Subcutaneous adipose tissue (tissue), 4 donors: ENCODE measurements around the gene MET. TPM values are rescaled to one million over a fixed set of nuclear protein-coding genes. Genes with fewer than 3 reads are reported as not detected.

Source experiments
- CTCF ChIP-seq: fragments of 450-650 bp; IDR thresholded peaks from one replicate; pipeline ENCODE4 v1.5.1; 2016; ENCODE audit warnings: low read depth, mild to moderate bottlenecking, control low read depth, antibody characterized with exemption, moderate library complexity
- total RNA-seq, 4 donors: library from RNA; depleted of rRNA; stranded (reverse); fragments of >200 nt; gene quantifications; one replicate each; pipeline ENCODE4 v1.1.0, GENCODE V29; 2016

Gene MET
- total RNA-seq, 4 donors from 2014 or later: 15.6 to 49.5 (median 40.7) TPM

GRCh38 chr7:116802144-116802745 lies 130.2 kb downstream of the MET start:
- TF ChIP-seq CTCF: no peak

DNA sequence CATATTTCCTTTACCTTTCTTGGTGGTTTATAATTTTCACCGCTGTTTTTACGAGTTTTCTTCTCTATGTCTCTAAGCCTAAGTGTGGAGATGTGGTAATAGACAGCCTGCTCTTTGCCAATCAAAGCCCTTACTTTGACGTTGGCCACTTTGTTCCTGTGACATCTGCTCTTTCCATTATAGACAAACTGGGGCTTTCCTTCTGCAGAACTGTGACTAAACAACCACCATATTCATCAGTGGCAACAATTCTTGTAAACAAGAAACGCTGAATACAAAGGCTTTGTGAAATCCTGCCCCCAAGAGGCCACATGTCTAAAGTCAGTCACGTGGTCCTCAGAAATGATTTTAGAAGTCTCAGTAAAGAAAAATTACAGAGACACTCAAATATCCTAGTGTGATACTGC lies 130.8 kb downstream of the MET start:
- TF ChIP-seq CTCF: no peak

DNA sequence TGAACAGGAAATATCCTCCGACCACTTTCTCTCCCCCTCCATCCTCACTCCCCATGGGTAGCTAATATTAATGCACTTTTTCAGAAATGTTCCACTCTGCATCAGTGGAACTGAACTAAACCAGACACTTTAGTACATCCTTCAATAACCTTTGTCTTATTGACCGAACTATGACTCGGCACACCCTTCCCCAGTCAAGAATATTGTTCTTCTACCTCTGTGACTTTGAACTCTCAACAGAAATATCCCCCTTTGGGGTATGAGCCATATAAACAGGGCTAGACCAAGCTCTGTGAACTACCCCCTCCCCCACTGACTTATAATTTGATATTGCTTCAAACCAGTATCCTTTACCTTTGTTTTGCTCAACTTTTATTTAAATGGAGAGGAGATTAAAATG lies 132.5 kb downstream of the MET start:
- no peak for TF ChIP-seq CTCF

- TF ChIP-seq CTCF: no peak
Measured at GRCh38 chr7:116805100-116805544, 133.1 kb downstream of the MET start.

GRCh38 chr7:116806046-116806944 lies 134.3 kb downstream of the MET start:
- TF ChIP-seq CTCF: no peak

DNA sequence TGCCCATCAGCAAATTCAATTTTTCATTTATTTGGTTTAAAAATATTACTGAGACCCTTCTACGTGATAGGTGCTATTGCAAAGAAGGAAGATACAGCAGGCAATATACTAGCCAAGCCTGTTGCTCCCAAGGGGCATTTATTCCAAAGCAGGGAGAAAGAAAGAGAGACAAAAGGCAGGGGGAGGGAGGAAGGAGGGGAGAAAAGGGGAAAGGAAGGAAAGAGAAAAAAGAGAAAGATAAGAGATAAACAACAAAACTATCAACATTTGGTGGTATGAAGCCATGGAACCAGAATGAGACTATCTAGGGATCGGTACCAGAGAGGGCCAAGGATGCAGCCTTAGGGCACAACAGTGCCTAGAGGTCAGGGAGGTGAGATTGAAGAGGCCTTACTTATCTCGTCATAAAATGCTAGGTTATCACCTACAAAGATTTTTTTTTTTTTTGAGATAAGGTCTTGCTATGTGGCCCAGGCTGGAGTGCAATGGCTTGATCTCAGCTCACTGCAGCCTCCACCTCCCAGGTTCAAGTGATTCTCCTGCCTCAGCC lies 135.1 kb downstream of the MET start:
- no peak for TF ChIP-seq CTCF

DNA sequence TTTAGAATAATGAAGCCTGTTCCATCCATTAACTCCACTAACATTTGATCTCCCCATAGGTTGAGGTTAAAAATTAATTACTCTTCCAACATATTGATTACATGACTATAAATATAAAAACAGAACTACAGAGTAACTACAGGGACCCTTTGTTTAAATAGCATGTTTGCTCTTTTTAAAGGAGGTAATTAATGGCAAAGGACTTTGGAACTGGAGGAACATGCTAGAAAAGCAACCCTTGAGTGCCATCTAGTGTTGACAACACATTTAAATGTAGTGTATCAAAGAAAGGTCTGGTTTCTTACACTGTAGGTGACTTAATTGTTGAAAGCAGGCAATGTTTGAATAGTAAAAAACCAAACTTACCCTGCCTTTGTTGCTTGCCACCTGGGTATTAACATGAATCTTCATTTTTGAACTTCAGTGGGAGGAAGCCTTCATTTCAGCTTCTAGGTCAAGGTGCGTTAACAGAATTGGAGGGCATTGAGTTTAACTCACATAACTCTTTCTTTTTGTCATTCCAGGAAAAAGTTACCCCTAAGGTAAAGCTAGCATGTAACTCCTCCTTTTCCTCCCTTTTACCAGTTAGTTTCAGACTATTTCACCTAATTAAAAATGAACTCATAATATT lies 137.8 kb downstream of the MET start:
- no peak for TF ChIP-seq CTCF
